HepG2 (cell line): Measurements from ENCODE around the gene SGCD. TPM values are rescaled to one million over a fixed set of nuclear protein-coding genes. Genes with fewer than 3 reads are reported as not detected.

Source experiments
- ATAC-seq: fragments of 200-7000 bp; cut with Tn5 transposase; 3 replicates; pipeline ENCODE4 v1.9.1; 2020; ENCODE audit warnings: mild to moderate bottlenecking, moderate library complexity
- BruUV-seq: library from RNA; stranded (reverse); fragments of 400-500 nt; replicated peaks from 2 replicates; lab custom pipeline; 2021; lab: Mats Ljungman, UMichigan
- CTCF ChIA-PET: fragments of 300-600 bp; formaldehyde crosslinking; extraction: SDS; loops from one replicate; lab custom pipeline; 2021; ENCODE audit warnings: low total read pairs, inconsistent platforms, low intra/inter-chr PET ratio; lab: Yijun Ruan, JAX
- POLR2A ChIA-PET: fragments of 350-600 bp; sonication (Branson Sonifier 250); formaldehyde crosslinking; loops from one replicate; lab custom pipeline; 2020; ENCODE audit warnings: antibody characterized with exemption, inconsistent platforms; lab: Yijun Ruan, JAX
- DNase-seq: peaks from one replicate; pipeline ENCODE4 v3.0.0-alpha.2; 2015; ENCODE audit warnings: low spot score
- FAIRE-seq: peaks from 3 replicates; lab custom pipeline; 2011; peaks lifted over from hg19 to GRCh38; lab: Jason Lieb, UNC
- H2AFZ ChIP-seq: one replicate; pipeline ENCODE4 v1.6.1; 2011; ENCODE audit warnings: low read length, inconsistent platforms
- H3K27ac ChIP-seq: fragments of 300-600 bp; 3 replicates; pipeline ENCODE4 v1.8.0; 2011; ENCODE audit warnings: mixed run types, mild to moderate bottlenecking, mixed read lengths, low read length, inconsistent platforms; ENCODE audit not compliant: insufficient read depth; ENCODE audit errors: extremely low read length
- H3K27me3 ChIP-seq, 2 experiments: fragments of 200-600 bp in 1 of 2; 2 replicates in 1 of 2; 3 replicates in 1 of 2; pipeline versions ENCODE4 v1.6.0 to v1.8.0; 2011; ENCODE audit warnings: low read length in 2 of 2, mild to moderate bottlenecking in 2 of 2, moderate library complexity in 2 of 2, inconsistent platforms in 1 of 2; ENCODE audit not compliant: insufficient read depth in 2 of 2, control insufficient read depth in 1 of 2
- H3K36me3 ChIP-seq, 2 experiments: fragments of 200-600 bp in 1 of 2; replicated peaks in 1 of 2; 2 replicates in 1 of 2; 3 replicates in 1 of 2; pipeline versions ENCODE4 v1.5.1 to v1.8.0; 2011; ENCODE audit warnings: low read length in 2 of 2, inconsistent platforms in 1 of 2; ENCODE audit not compliant: insufficient read depth in 2 of 2, control insufficient read depth in 1 of 2
- H3K4me1 ChIP-seq: 2 replicates; pipeline ENCODE4 v1.5.1; 2012; ENCODE audit warnings: low read length, inconsistent platforms; ENCODE audit not compliant: insufficient read depth
- H3K4me2 ChIP-seq: 2 replicates; pipeline ENCODE4 v1.6.0; 2011; ENCODE audit warnings: low read depth, low read length, inconsistent platforms
- H3K4me3 ChIP-seq, 3 experiments: fragments of 200-600 bp in 1 of 3; sonication (generic), shearing (Covaris generic) in 1 of 3; replicated peaks in 1 of 3; 2 replicates each; pipeline ENCODE4 v1.5.1; 2011 to 2016; ENCODE audit warnings: low read length in 3 of 3, inconsistent platforms in 2 of 3, low read depth in 2 of 3, mild to moderate bottlenecking in 2 of 3, control low read depth in 1 of 3, mixed read lengths in 1 of 3; ENCODE audit not compliant: insufficient read depth in 1 of 3
- H3K79me2 ChIP-seq: one replicate; pipeline ENCODE4 v1.6.1; 2011; ENCODE audit warnings: low read length, inconsistent platforms; ENCODE audit not compliant: insufficient read depth
- H3K9ac ChIP-seq: 2 replicates; pipeline ENCODE4 v1.6.0; 2011; ENCODE audit warnings: mild to moderate bottlenecking, low read depth, low read length, inconsistent platforms; ENCODE audit not compliant: insufficient read depth
- H3K9me3 ChIP-seq: 2 replicates; pipeline ENCODE4 v1.5.1; 2012; ENCODE audit warnings: mild to moderate bottlenecking, low read length
- H4K20me1 ChIP-seq: 2 replicates; pipeline ENCODE4 v1.6.0; 2011; ENCODE audit warnings: inconsistent platforms, mild to moderate bottlenecking, low read length, moderate library complexity; ENCODE audit not compliant: insufficient read depth
- ELF4 ChIP-seq: sonication (generic); formaldehyde crosslinking; IDR thresholded peaks from 2 replicates; pipeline ENCODE4 v1.5.0; 2020; ENCODE audit warnings: missing genetic modification reagents, mild to moderate bottlenecking, moderate library complexity, borderline replicate concordance
- ETV6 ChIP-seq: sonication (generic); formaldehyde crosslinking; conservative IDR thresholded peaks from 2 replicates; pipeline ENCODE4 v1.4.0; 2020; ENCODE audit warnings: missing genetic modification reagents
- MEIS1 ChIP-seq: sonication (generic); formaldehyde crosslinking; IDR thresholded peaks from 2 replicates; pipeline ENCODE4 v1.9.0; 2021; ENCODE audit warnings: mild to moderate bottlenecking, missing genetic modification reagents, moderate library complexity, borderline replicate concordance
- MYNN ChIP-seq: sonication (generic); formaldehyde crosslinking; IDR thresholded peaks from 2 replicates; pipeline ENCODE4 v1.4.0; 2020; ENCODE audit warnings: mild to moderate bottlenecking, low read depth, missing genetic modification reagents
- PBX2 ChIP-seq: IDR thresholded peaks from 2 replicates; pipeline ENCODE4 v1.6.1; 2016; ENCODE audit warnings: control low read depth
- ZNF574 ChIP-seq: sonication (generic); formaldehyde crosslinking; IDR thresholded peaks from 2 replicates; pipeline ENCODE4 v1.4.0; 2020; ENCODE audit warnings: missing genetic modification reagents
- ZSCAN30 ChIP-seq: sonication (generic); formaldehyde crosslinking; IDR thresholded peaks from 2 replicates; pipeline ENCODE4 v1.5.0; 2020; ENCODE audit warnings: mild to moderate bottlenecking, missing genetic modification reagents
- WGBS: methylation state at CpG from one replicate; pipeline ENCODE4 v1.1.6; 2017; ENCODE audit warnings: low lambda C conversion rate; 5-methylcytosine and 5-hydroxymethylcytosine counted together
- in situ Hi-C: cut with HindIII; loops from 2 replicates; pipeline ENCODE4 v1.10.0; 2017; ENCODE audit warnings: low pct_unique_long_range_greater_than_20kb; ENCODE audit not compliant: extremely low pct_ligation_motif_present
- intact Hi-C: fragments of 100-400 bp; cut with micrococcal nuclease; formaldehyde crosslinking; loops from one replicate; pipeline ENCODE4 v1.10.0; 2022; ENCODE audit not compliant: unreplicated experiment
- polyA plus RNA-seq, 8 experiments: library from polyadenylated mRNA; depleted of rRNA in 3 of 8; stranded (reverse) in 7 of 8; unstranded in 1 of 8; fragments of >200 nt; fragmentation: Illumina TruSeq in 4 of 8; extraction: Trizol in 4 of 8; gene quantifications; 2 replicates each; pipeline versions ENCODE4 v1.2.1 to v1.2.3, GENCODE V29; 2011 to 2016; ENCODE audit warnings: low read depth in 4 of 8, missing spikeins in 1 of 8, mixed read lengths in 1 of 8; ENCODE audit not compliant: insufficient read depth in 1 of 8
- total RNA-seq, 5 experiments: library from RNA; depleted of rRNA; stranded (reverse); fragments of >200 nt; fragmentation: Illumina TruSeq; extraction: Trizol; gene quantifications; 2 replicates each; pipeline ENCODE4 v1.2.3, GENCODE V29; 2016; ENCODE audit warnings: low read depth in 1 of 5

SGCD gene
- total and polyA plus RNA-seq, 2 of the 13 experiments (the other 11 are each of a cell fraction or from before 2014, with no cell fraction given): not detected

DNA sequence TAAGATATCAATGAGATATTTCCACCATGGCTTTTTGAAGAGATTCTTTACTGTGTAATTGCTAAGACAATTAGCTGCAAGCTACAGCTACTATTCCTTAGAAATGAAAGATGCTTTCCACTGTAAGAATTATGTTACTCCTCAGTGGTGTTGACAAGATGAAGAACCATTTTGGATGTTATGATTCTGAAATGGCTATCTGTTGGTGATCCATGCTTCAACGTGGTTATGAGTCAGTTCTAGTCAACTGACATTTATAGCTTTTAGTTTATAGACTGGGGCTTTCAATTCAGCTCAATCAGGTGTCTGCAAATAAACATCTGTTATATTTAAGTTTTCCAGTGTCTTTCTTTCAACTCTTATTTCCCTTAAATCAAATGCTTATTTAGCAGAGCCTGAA, 93.7 kb downstream of the SGCD start:
- Histone ChIP-seq H3K9ac (no peak overlapping the region), H3K4me3 (no peak overlapping the region), H2AFZ (no peak overlapping the region), H3K4me2 (no peak overlapping the region), H3K27me3 (no peaks in the 10 kb centered on the region; a peak in 1 of 5 replicates), H4K20me1 (no peaks in the 10 kb centered on the region), H3K27ac (no peak overlapping the region), H3K79me2 (no peaks in the 10 kb centered on the region), H3K36me3 (no peaks in the 10 kb centered on the region), H3K9me3 (no peaks in the 10 kb centered on the region), H3K4me1 (no peaks in the 10 kb centered on the region)
- ChIA-PET POLR2A (no interaction called here), CTCF (no interaction called here)
- WGBS: 0% methylated on average over 1 of the region's 1 CpG
- BruUV-seq: no TSS peak
- FAIRE-seq (no peak), DNase-seq (no peak), ATAC-seq (no peak)
- intact Hi-C loops: no loop called here
- in situ Hi-C loops: no loop called here
- TF ChIP-seq ELF4 (no peak), MEIS1 (CRISPR knock-in tag) (no peak), ZNF574 (CRISPR knock-in tag) (no peak), ETV6 (CRISPR knock-in tag) (no peak)

DNA sequence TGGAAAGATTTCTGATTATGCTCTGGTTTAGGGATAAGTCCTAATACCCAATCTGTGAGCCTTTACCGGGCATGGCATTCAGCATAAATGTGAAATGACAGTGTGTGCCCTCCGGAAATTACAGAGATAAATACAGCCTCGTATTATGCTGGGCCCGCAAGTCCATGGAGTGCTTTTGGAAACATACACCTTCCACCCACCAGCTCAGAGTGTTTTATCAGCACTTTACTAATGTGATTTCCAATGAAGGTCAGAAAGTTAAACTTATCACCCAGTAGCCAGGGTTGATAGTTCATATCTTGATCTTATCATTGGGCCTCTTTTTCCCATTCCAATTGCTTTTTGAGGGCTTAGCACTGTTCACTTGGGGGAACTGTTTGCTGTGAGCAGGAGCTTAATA, 94.8 kb downstream of the SGCD start:
- Histone ChIP-seq H3K4me3 (no peak overlapping the region), H3K4me2 (no peak overlapping the region), H3K4me1 (no peaks in the 10 kb centered on the region), H3K36me3 (no peaks in the 10 kb centered on the region), H3K9ac (no peak overlapping the region), H3K79me2 (no peaks in the 10 kb centered on the region), H3K27ac (no peak overlapping the region), H3K27me3 (no peaks in the 10 kb centered on the region; a peak in 1 of 5 replicates), H2AFZ (no peak overlapping the region), H4K20me1 (no peaks in the 10 kb centered on the region), H3K9me3 (no peaks in the 10 kb centered on the region)
- no TSS peak for BruUV-seq
- POLR2A ChIA-PET: no interaction called here
- intact Hi-C loops (no loop called here), in situ Hi-C loops (no loop called here)
- ATAC-seq: no peak
- DNase-seq: no peak
- CTCF ChIA-PET: no interaction called here
- TF ChIP-seq MYNN (CRISPR knock-in tag): no peak
- TF ChIP-seq ZSCAN30 (CRISPR knock-in tag): no peak
- TF ChIP-seq PBX2 (CRISPR knock-in tag): no peak
- FAIRE-seq: no peak
- WGBS: 29% methylated on average over 4 of the region's 4 CpGs
